DOHH2 (cell line): ENCODE results near the gene MCF2L.

Experiments
- H3F3A ChIP-seq: fragments of 200-600 bp; sonication (generic), shearing (Covaris generic); 2 replicates; pipeline ENCODE4 v1.6.0; 2016; ENCODE audit warnings: antibody characterized with exemption, mild to moderate bottlenecking; ENCODE audit not compliant: control insufficient read depth, insufficient read depth
- H3K27ac ChIP-seq: fragments of 200-600 bp; sonication (generic); 2 replicates; pipeline ENCODE4 v1.5.1; 2014; ENCODE audit warnings: low read depth, mild to moderate bottlenecking, low read length, moderate library complexity
- H3K27me3 ChIP-seq: fragments of 200-600 bp; sonication (generic); 2 replicates; pipeline ENCODE4 v1.6.1; 2014; ENCODE audit warnings: mild to moderate bottlenecking, low read length, mixed read lengths; ENCODE audit not compliant: control insufficient read depth
- H3K36me3 ChIP-seq: fragments of 200-600 bp; sonication (generic); 2 replicates; pipeline ENCODE4 v1.6.1; 2014; ENCODE audit warnings: mild to moderate bottlenecking, low read length, moderate library complexity, mixed read lengths; ENCODE audit not compliant: control insufficient read depth
- H3K4me1 ChIP-seq: fragments of 200-600 bp; sonication (generic); 2 replicates; pipeline ENCODE4 v1.6.1; 2014; ENCODE audit warnings: mild to moderate bottlenecking, low read length, mixed read lengths; ENCODE audit not compliant: control insufficient read depth
- H3K4me2 ChIP-seq: fragments of 200-600 bp; sonication (generic); 2 replicates; pipeline ENCODE4 v1.6.0; 2014; ENCODE audit warnings: mild to moderate bottlenecking, low read length, moderate library complexity
- H3K4me3 ChIP-seq: fragments of 200-600 bp; sonication (generic); 2 replicates; pipeline ENCODE4 v1.5.1; 2014; ENCODE audit warnings: mild to moderate bottlenecking, low read length, mixed read lengths
- H3K79me2 ChIP-seq: fragments of 200-600 bp; sonication (generic); 2 replicates; pipeline ENCODE4 v1.6.1; 2014; ENCODE audit warnings: mild to moderate bottlenecking, low read length, mixed read lengths; ENCODE audit not compliant: control insufficient read depth
- H3K9me2 ChIP-seq: fragments of 200-600 bp; sonication (generic); replicated peaks from 2 replicates; pipeline ENCODE4 v1.6.1; 2014; ENCODE audit warnings: mild to moderate bottlenecking, low read length, mixed read lengths; ENCODE audit not compliant: control insufficient read depth
- H3K9me3 ChIP-seq: fragments of 200-600 bp; sonication (generic); 2 replicates; pipeline ENCODE4 v1.6.1; 2014; ENCODE audit warnings: antibody characterized with exemption, low read length, mixed read lengths; ENCODE audit not compliant: control insufficient read depth, insufficient read depth
- H4K20me1 ChIP-seq: fragments of 200-600 bp; sonication (generic); 2 replicates; pipeline ENCODE4 v1.6.0; 2014; ENCODE audit warnings: low read depth, mild to moderate bottlenecking, antibody characterized with exemption, low read length, moderate library complexity; ENCODE audit not compliant: control insufficient read depth, insufficient read depth
- CTCF ChIP-seq: fragments of 200-600 bp; sonication (generic); IDR thresholded peaks from one replicate; pipeline ENCODE4 v1.5.1; 2014; ENCODE audit warnings: antibody characterized with exemption, mild to moderate bottlenecking, low read depth, low read length; ENCODE audit not compliant: poor library complexity, severe bottlenecking
- EZH2phosphoT487 ChIP-seq: fragments of 200-600 bp; sonication (generic); IDR thresholded peaks from 2 replicates; pipeline ENCODE4 v1.6.1; 2017; ENCODE audit warnings: borderline replicate concordance, mild to moderate bottlenecking, antibody characterized with exemption, low read length, moderate library complexity, mixed read lengths

Gene MCF2L

GRCh38 chr13:112975401-112975939, 6.5 kb downstream of the MCF2L start:
- no peaks in the 10 kb centered on the region for H3K36me3 ChIP-seq
- H3K27ac ChIP-seq = no peak overlapping the region
- no peaks in the 10 kb centered on the region for H3K4me1 ChIP-seq
- TF ChIP-seq CTCF = no peak
- no peak for TF ChIP-seq EZH2phosphoT487
- H3K4me2 ChIP-seq = no peak overlapping the region
- no peaks in the 10 kb centered on the region for H3K79me2 ChIP-seq
- peaks cover 7% of the 10 kb centered on the region for H3K27me3 ChIP-seq
- no peaks in the 10 kb centered on the region for H3F3A ChIP-seq
- no peaks in the 10 kb centered on the region for H3K9me2 ChIP-seq
- no peaks in the 10 kb centered on the region for H3K9me3 ChIP-seq
- H3K4me3 ChIP-seq = no peak overlapping the region
- H4K20me1 ChIP-seq = no peaks in the 10 kb centered on the region

GRCh38 chr13:112976526-112976925, 7.5 kb downstream of the MCF2L start:
- H4K20me1 ChIP-seq = no peaks in the 10 kb centered on the region
- H3K9me3 ChIP-seq = no peaks in the 10 kb centered on the region
- H3K27me3 ChIP-seq = no peaks in the 10 kb centered on the region
- no peaks in the 10 kb centered on the region for H3K9me2 ChIP-seq
- no peaks in the 10 kb centered on the region for H3K36me3 ChIP-seq
- no peak overlapping the region for H3K27ac ChIP-seq
- no peak overlapping the region for H3K4me3 ChIP-seq
- H3K4me1 ChIP-seq = no peaks in the 10 kb centered on the region
- TF ChIP-seq CTCF = no peak
- no peak for TF ChIP-seq EZH2phosphoT487
- H3K79me2 ChIP-seq = no peaks in the 10 kb centered on the region
- H3K4me2 ChIP-seq = no peak overlapping the region
- H3F3A ChIP-seq = no peaks in the 10 kb centered on the region

- Histone ChIP-seq H3K27ac (no peak overlapping the region), H3K9me3 (no peaks in the 10 kb centered on the region), H3K79me2 (no peaks in the 10 kb centered on the region), H3K36me3 (no peaks in the 10 kb centered on the region), H3K4me3 (no peak overlapping the region), H3K4me2 (no peak overlapping the region), H3K27me3 (no peaks in the 10 kb centered on the region), H3K4me1 (no peaks in the 10 kb centered on the region), H3K9me2 (no peaks in the 10 kb centered on the region), H4K20me1 (no peaks in the 10 kb centered on the region), H3F3A (no peaks in the 10 kb centered on the region)
- TF ChIP-seq EZH2phosphoT487 = no peak
- no peak for TF ChIP-seq CTCF
Observed at GRCh38 chr13:112977091-112977490, 8.1 kb downstream of the MCF2L start.

- H3K36me3 ChIP-seq = no peaks in the 10 kb centered on the region
- H3K4me2 ChIP-seq = no peak overlapping the region
- no peaks in the 10 kb centered on the region for H4K20me1 ChIP-seq
- H3K27ac ChIP-seq = no peak overlapping the region
- no peak overlapping the region for H3K4me3 ChIP-seq
- no peaks in the 10 kb centered on the region for H3K9me2 ChIP-seq
- H3K27me3 ChIP-seq = no peaks in the 10 kb centered on the region
- H3F3A ChIP-seq = no peaks in the 10 kb centered on the region
- no peaks in the 10 kb centered on the region for H3K9me3 ChIP-seq
- no peaks in the 10 kb centered on the region for H3K4me1 ChIP-seq
- no peak for TF ChIP-seq CTCF
- no peak for TF ChIP-seq EZH2phosphoT487
- no peaks in the 10 kb centered on the region for H3K79me2 ChIP-seq
Observed at GRCh38 chr13:112977525-112977924, 8.5 kb downstream of the MCF2L start.
